H9 (cell line): ENCODE measurements around the gene NKD2. TPM values are rescaled to one million over a fixed set of nuclear protein-coding genes. Genes with fewer than 3 reads are reported as not detected.

Experiments
- DNase-seq: peaks from one replicate; pipeline ENCODE4 v3.0.0-alpha.2; 2017
- H2AFZ ChIP-seq: one replicate; pipeline ENCODE4 v1.6.1; 2013; ENCODE audit warnings: mild to moderate bottlenecking, low read length, control low read depth, moderate library complexity
- H2AK5ac ChIP-seq: 2 replicates; pipeline ENCODE4 v1.6.1; 2013; ENCODE audit warnings: low read length, control low read depth, mixed read lengths; ENCODE audit not compliant: insufficient read length
- H2BK120ac ChIP-seq: one replicate; pipeline ENCODE4 v1.6.1; 2013; ENCODE audit warnings: low read depth, mild to moderate bottlenecking, low read length, control low read depth, inconsistent platforms; ENCODE audit not compliant: poor library complexity, severe bottlenecking
- H2BK12ac ChIP-seq: 2 replicates; pipeline ENCODE4 v1.6.1; 2013; ENCODE audit warnings: low read length, control low read depth, mixed read lengths, low read depth; ENCODE audit not compliant: insufficient read length
- H2BK15ac ChIP-seq: 2 replicates; pipeline ENCODE4 v1.6.1; 2013; ENCODE audit warnings: low read depth, low read length, control low read depth
- H2BK20ac ChIP-seq: one replicate; pipeline ENCODE4 v1.6.1; 2013; ENCODE audit warnings: low read depth, mild to moderate bottlenecking, low read length, control low read depth, inconsistent platforms; ENCODE audit not compliant: poor library complexity, severe bottlenecking
- H2BK5ac ChIP-seq: 2 replicates; pipeline ENCODE4 v1.6.1; 2013; ENCODE audit warnings: low read length, control low read depth, mixed read lengths; ENCODE audit not compliant: insufficient read length
- H3K14ac ChIP-seq: 2 replicates; pipeline ENCODE4 v1.6.1; 2013; ENCODE audit warnings: low read length, control low read depth; ENCODE audit not compliant: insufficient read depth
- H3K18ac ChIP-seq: 2 replicates; pipeline ENCODE4 v1.6.1; 2013; ENCODE audit warnings: low read depth, mild to moderate bottlenecking, mixed read lengths, low read length, control low read depth; ENCODE audit not compliant: insufficient read length
- H3K23ac ChIP-seq: 2 replicates; pipeline ENCODE4 v1.6.1; 2013; ENCODE audit warnings: low read length, control low read depth, mixed read lengths, low read depth; ENCODE audit not compliant: insufficient read length
- H3K23me2 ChIP-seq: 2 replicates; pipeline ENCODE4 v1.6.1; 2013; ENCODE audit warnings: low read depth, mild to moderate bottlenecking, mixed read lengths, low read length, control low read depth; ENCODE audit not compliant: insufficient read length, poor library complexity, severe bottlenecking
- H3K27ac ChIP-seq: 2 replicates; pipeline ENCODE4 v1.5.1; 2013; ENCODE audit warnings: low read length, control low read depth, mixed read lengths, low read depth; ENCODE audit not compliant: insufficient read length
- H3K27me3 ChIP-seq: 2 replicates; pipeline ENCODE4 v1.6.1; 2013; ENCODE audit warnings: low read length, control low read depth, inconsistent platforms; ENCODE audit not compliant: insufficient read depth
- H3K4ac ChIP-seq: 2 replicates; pipeline ENCODE4 v1.6.1; 2013; ENCODE audit warnings: low read depth, mild to moderate bottlenecking, control low read depth, inconsistent platforms, low read length, moderate library complexity
- H3K4me1 ChIP-seq: 2 replicates; pipeline ENCODE4 v1.6.1; 2013; ENCODE audit warnings: low read length, control low read depth, inconsistent platforms; ENCODE audit not compliant: insufficient read depth
- H3K4me2 ChIP-seq: 2 replicates; pipeline ENCODE4 v1.6.1; 2013; ENCODE audit warnings: low read length, control low read depth, mixed read lengths; ENCODE audit not compliant: insufficient read length, insufficient read depth
- H3K56ac ChIP-seq: 2 replicates; pipeline ENCODE4 v1.6.1; 2013; ENCODE audit warnings: low read depth, mild to moderate bottlenecking, mixed read lengths, low read length, control low read depth; ENCODE audit not compliant: insufficient read length
- H3K79me1 ChIP-seq: 2 replicates; pipeline ENCODE4 v1.6.1; 2013; ENCODE audit warnings: low read depth, mild to moderate bottlenecking, moderate library complexity, low read length, control low read depth, inconsistent platforms; ENCODE audit not compliant: insufficient read depth, poor library complexity, severe bottlenecking
- H3K79me2 ChIP-seq: 2 replicates; pipeline ENCODE4 v1.6.1; 2013; ENCODE audit warnings: low read length, control low read depth, inconsistent platforms; ENCODE audit not compliant: insufficient read depth
- H3K9ac ChIP-seq: 2 replicates; pipeline ENCODE4 v1.6.1; 2013; ENCODE audit warnings: low read length, control low read depth, mixed read lengths; ENCODE audit not compliant: insufficient read length; ENCODE audit errors: extremely low read depth
- H3K9me3 ChIP-seq: one replicate; pipeline ENCODE4 v1.6.1; 2013; ENCODE audit warnings: low read depth, low read length, inconsistent platforms; ENCODE audit not compliant: control insufficient read depth
- H3T11ph ChIP-seq: one replicate; pipeline ENCODE4 v1.6.1; 2013; ENCODE audit warnings: mild to moderate bottlenecking, low read length, control low read depth, inconsistent platforms
- H4K20me1 ChIP-seq: one replicate; pipeline ENCODE4 v1.6.1; 2013; ENCODE audit not compliant: control insufficient read depth, insufficient read length, insufficient read depth
- H4K5ac ChIP-seq: 2 replicates; pipeline ENCODE4 v1.6.1; 2013; ENCODE audit warnings: low read depth, mild to moderate bottlenecking, mixed read lengths, low read length, control low read depth; ENCODE audit not compliant: insufficient read length
- H4K8ac ChIP-seq: replicated peaks from 2 replicates; pipeline ENCODE4 v1.6.1; 2013; ENCODE audit warnings: low read length, control low read depth, mixed read lengths, low read depth; ENCODE audit not compliant: insufficient read length
- H4K91ac ChIP-seq: 2 replicates; pipeline ENCODE4 v1.6.1; 2013; ENCODE audit warnings: low read depth, mild to moderate bottlenecking, moderate library complexity, mixed read lengths, low read length, control low read depth; ENCODE audit not compliant: insufficient read length
- H3K27ac Mint-ChIP-seq, 3 experiments: 2 replicates in 2 of 3; 3 replicates in 1 of 3; pipeline ENCODE4 v1.8.0; 2020 to 2021; ENCODE audit warnings: mixed read lengths in 3 of 3, mild to moderate bottlenecking in 1 of 3, moderate library complexity in 1 of 3
- H3K27me3 Mint-ChIP-seq: 2 replicates; pipeline ENCODE4 v1.8.0; 2021; ENCODE audit warnings: low read depth, mild to moderate bottlenecking, moderate library complexity, mixed read lengths
- H3K36me3 Mint-ChIP-seq, 3 experiments: 2 replicates in 2 of 3; 3 replicates in 1 of 3; pipeline ENCODE4 v1.8.0; 2020 to 2021; ENCODE audit warnings: low read depth in 3 of 3, mixed read lengths in 3 of 3; ENCODE audit not compliant: insufficient read depth in 1 of 3
- H3K4me1 Mint-ChIP-seq, 2 experiments: 2 replicates each; pipeline ENCODE4 v1.8.0; 2020; ENCODE audit warnings: mixed read lengths in 2 of 2
- H3K4me3 Mint-ChIP-seq, 2 experiments: 2 replicates in 1 of 2; 3 replicates in 1 of 2; pipeline ENCODE4 v1.8.0; 2020 to 2021; ENCODE audit warnings: mild to moderate bottlenecking in 2 of 2, mixed read lengths in 2 of 2, moderate library complexity in 1 of 2
- H3K9me3 Mint-ChIP-seq, 2 experiments: 2 replicates in 1 of 2; 3 replicates in 1 of 2; pipeline ENCODE4 v1.8.0; 2020; ENCODE audit warnings: mild to moderate bottlenecking in 2 of 2, mixed read lengths in 2 of 2, moderate library complexity in 1 of 2
- CTCF ChIP-seq: fragments of 200-600 bp; sonication (generic); conservative IDR thresholded peaks from 3 replicates; pipeline ENCODE4 v1.8.0; 2021; ENCODE audit warnings: antibody characterized with exemption, mild to moderate bottlenecking
- WGBS: extraction: QIAGEN DNeasy Blood & Tissue Kit; methylation state at CpG from one replicate; pipeline ENCODE4 v1.1.7; 2013; ENCODE audit warnings: missing lambda C conversion rate, low lambda C conversion rate, mixed read lengths; ENCODE audit not compliant: insufficient read length; ENCODE audit errors: extremely low coverage; 5-methylcytosine and 5-hydroxymethylcytosine counted together
- total RNA-seq: library from RNA; stranded (reverse); gene quantifications from 2 replicates; pipeline ENCODE4 v1.2.1, GENCODE V29; 2021

NKD2 gene
- total RNA-seq, 1 experiment from 2014 or later = 7.3 TPM

DNA sequence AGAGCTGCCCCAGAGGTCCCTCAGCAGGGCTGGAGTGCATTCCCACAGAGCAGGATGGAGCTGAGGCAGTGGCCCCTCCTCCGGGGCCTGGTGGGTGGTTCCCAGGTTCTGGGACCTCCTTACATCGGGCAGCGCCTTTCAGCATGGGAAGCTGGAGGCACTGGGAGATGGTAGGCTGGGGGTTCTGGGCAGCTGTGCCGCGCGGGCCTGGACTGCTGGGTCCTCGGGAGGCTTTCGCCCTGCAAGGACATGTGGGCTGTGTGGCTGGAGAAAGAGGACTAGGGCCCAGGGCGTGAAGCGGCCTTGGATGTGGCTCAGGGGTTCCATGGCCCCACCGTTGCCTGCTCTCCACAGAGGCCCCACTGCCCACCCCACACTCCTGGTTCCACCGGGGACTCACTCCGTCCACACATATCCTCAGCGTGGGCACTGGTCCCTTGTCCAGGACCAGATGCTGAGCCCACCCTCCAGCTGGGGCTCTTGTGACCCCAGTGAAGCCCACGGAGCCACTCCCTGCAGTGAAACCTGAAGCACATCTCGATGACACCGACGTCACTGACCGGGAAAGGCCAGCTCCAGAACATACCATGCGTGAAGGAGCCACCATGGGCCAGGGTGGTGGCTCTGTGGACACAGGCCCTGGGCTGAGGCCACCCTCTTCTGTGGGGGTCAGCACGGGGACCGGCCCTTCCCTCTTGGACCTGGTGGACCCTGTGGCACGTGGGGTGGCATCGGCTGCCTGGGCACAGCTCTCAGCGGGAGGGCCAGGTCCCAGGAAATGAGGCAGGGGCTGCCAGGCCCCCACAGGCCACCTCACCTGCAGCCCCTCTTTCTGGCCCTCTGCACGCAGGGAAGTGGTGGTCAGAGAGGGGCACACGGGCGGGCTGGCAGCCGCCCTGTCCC, 31.5 kb upstream of the NKD2 start:
- H3K9me3 Mint-ChIP-seq = peaks cover 0 to 8% of the 10 kb centered on the region in 2 experiments; a peak in 2 of 5 replicates
- H4K20me1 ChIP-seq = no peaks in the 10 kb centered on the region
- no peak overlapping the region for H3K27ac ChIP-seq
- H3K4ac ChIP-seq = no peak overlapping the region
- H3K79me2 ChIP-seq = no peaks in the 10 kb centered on the region
- H3K4me3 Mint-ChIP-seq = no peak overlapping the region
- peaks cover 0 to 2% of the 10 kb centered on the region in 2 experiments; a peak in 2 of 4 replicates for H3K4me1 Mint-ChIP-seq
- WGBS = no CpG with 5 or more reads among the region's 29 CpGs
- TF ChIP-seq CTCF = no peak
- peaks cover 18% of the 10 kb centered on the region for H3K27me3 Mint-ChIP-seq
- no peaks in the 10 kb centered on the region for H3K9me3 ChIP-seq
- H3K56ac ChIP-seq = no peak overlapping the region
- no peak overlapping the region for H2AK5ac ChIP-seq
- H2BK20ac ChIP-seq = no peak overlapping the region
- H3K4me2 ChIP-seq = no peak overlapping the region
- H4K5ac ChIP-seq = no peak overlapping the region
- peak overlapping the region in 1 of 3 experiments; percentile 55; a peak in 1 of 7 replicates for H3K27ac Mint-ChIP-seq
- no peak overlapping the region for H4K8ac ChIP-seq
- H3K18ac ChIP-seq = no peak overlapping the region
- H3K14ac ChIP-seq = no peak overlapping the region; the same call in 1 of the 2 replicates
- no peak overlapping the region for H2BK15ac ChIP-seq
- H2BK12ac ChIP-seq = no peak overlapping the region
- no peaks in the 10 kb centered on the region for H3K36me3 Mint-ChIP-seq
- H4K91ac ChIP-seq = no peak overlapping the region
- H3K9ac ChIP-seq = no peak overlapping the region
- H3K4me1 ChIP-seq = no peaks in the 10 kb centered on the region
- H3K79me1 ChIP-seq = no peaks in the 10 kb centered on the region
- no peak overlapping the region for H2BK120ac ChIP-seq
- H2BK5ac ChIP-seq = no peak overlapping the region
- no peaks in the 10 kb centered on the region for H3K27me3 ChIP-seq
- H3T11ph ChIP-seq = no peak overlapping the region
- H2AFZ ChIP-seq = no peak overlapping the region
- H3K23ac ChIP-seq = no peak overlapping the region
- peak; percentile 45 for DNase-seq
- H3K23me2 ChIP-seq = no peaks in the 10 kb centered on the region
